ENCODE results near the gene MYCN. TPM values are rescaled to one million over a fixed set of nuclear protein-coding genes. Genes with fewer than 3 reads are reported as not detected.

MYCN gene
- total RNA-seq, 1 experiment from 2014 or later = not detected

- Histone ChIP-seq H3F3A (ENCODE audit: low read length, unreplicated experiment) (no peaks in the 10 kb centered on the region), H3K27ac (ENCODE audit: low read length) (no peak overlapping the region), H2AFZ (ENCODE audit: low read length) (no peak overlapping the region), H3K4me2 (ENCODE audit: low read length) (no peak overlapping the region), H3K9me3 (ENCODE audit: low read length) (no peaks in the 10 kb centered on the region), H3K79me2 (ENCODE audit: low read length) (no peaks in the 10 kb centered on the region), H3K27me3 (ENCODE audit: low read length) (peaks cover 13% of the 10 kb centered on the region; the same call in 1 of the 2 replicates), H3K4me3 (ENCODE audit: low read length) (no peak overlapping the region), H3K4me1 (ENCODE audit: insufficient read depth, low read length) (no peaks in the 10 kb centered on the region), H3K9me2 (replicated peaks; ENCODE audit: low read length) (no peaks in the 10 kb centered on the region), H3K9ac (ENCODE audit: low read length) (no peak overlapping the region), H4K20me1 (ENCODE audit: low read length) (no peaks in the 10 kb centered on the region), H3K36me3 (ENCODE audit: low read depth, low read length) (no peaks in the 10 kb centered on the region)
- TF ChIP-seq, protein P1, sequence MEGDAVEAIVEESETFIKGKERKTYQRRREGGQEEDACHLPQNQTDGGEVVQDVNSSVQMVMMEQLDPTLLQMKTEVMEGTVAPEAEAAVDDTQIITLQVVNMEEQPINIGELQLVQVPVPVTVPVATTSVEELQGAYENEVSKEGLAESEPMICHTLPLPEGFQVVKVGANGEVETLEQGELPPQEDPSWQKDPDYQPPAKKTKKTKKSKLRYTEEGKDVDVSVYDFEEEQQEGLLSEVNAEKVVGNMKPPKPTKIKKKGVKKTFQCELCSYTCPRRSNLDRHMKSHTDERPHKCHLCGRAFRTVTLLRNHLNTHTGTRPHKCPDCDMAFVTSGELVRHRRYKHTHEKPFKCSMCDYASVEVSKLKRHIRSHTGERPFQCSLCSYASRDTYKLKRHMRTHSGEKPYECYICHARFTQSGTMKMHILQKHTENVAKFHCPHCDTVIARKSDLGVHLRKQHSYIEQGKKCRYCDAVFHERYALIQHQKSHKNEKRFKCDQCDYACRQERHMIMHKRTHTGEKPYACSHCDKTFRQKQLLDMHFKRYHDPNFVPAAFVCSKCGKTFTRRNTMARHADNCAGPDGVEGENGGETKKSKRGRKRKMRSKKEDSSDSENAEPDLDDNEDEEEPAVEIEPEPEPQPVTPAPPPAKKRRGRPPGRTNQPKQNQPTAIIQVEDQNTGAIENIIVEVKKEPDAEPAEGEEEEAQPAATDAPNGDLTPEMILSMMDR (conservative IDR thresholded peaks at IDR 0.05; ENCODE audit: low read depth, low read length) = no peak
- TF ChIP-seq EZH2phosphoT487 (IDR thresholded peaks at IDR 0.05; ENCODE audit: borderline replicate concordance, low read length) (no peak), EZH2 (IDR thresholded peaks at IDR 0.05; ENCODE audit: low read length, unreplicated experiment) (no peak)
- intact Hi-C loops (cut with micrococcal nuclease) = no loop called here
- ATAC-seq (no peak), DNase-seq (no peak)
- no TSS peak for BruUV-seq (replicated peaks)
- ChIA-PET POLR2A (ENCODE audit: unreplicated experiment) (no interaction called here), CTCF (no interaction called here)
These were observed 41.3 kb downstream of the MYCN start for GRCh38 chr2:15981646-15982045.

- intact Hi-C loops (cut with micrococcal nuclease) = no loop called here
These were observed 42.1 kb downstream of the MYCN start for GRCh38 chr2:15982285-15983044.

More at GRCh38 chr2:15982285-15983044, 42.1 kb downstream of the MYCN start:
- ChIA-PET POLR2A (ENCODE audit: unreplicated experiment) (no interaction called here), CTCF (no interaction called here)
- Histone ChIP-seq H2AFZ (ENCODE audit: low read length) (no peak overlapping the region), H3K36me3 (ENCODE audit: low read depth, low read length) (no peaks in the 10 kb centered on the region), H3K9me2 (replicated peaks; ENCODE audit: low read length) (no peaks in the 10 kb centered on the region), H3K4me2 (ENCODE audit: low read length) (no peak overlapping the region), H3F3A (ENCODE audit: low read length, unreplicated experiment) (no peaks in the 10 kb centered on the region), H3K4me1 (ENCODE audit: insufficient read depth, low read length) (no peaks in the 10 kb centered on the region), H3K9ac (ENCODE audit: low read length) (no peak overlapping the region), H3K27me3 (ENCODE audit: low read length) (peaks cover 13% of the 10 kb centered on the region; the same call in 1 of the 2 replicates), H3K9me3 (ENCODE audit: low read length) (no peaks in the 10 kb centered on the region), H3K27ac (ENCODE audit: low read length) (no peak overlapping the region), H4K20me1 (ENCODE audit: low read length) (no peaks in the 10 kb centered on the region), H3K79me2 (ENCODE audit: low read length) (no peaks in the 10 kb centered on the region), H3K4me3 (ENCODE audit: low read length) (no peak overlapping the region)
- no TSS peak for BruUV-seq (replicated peaks)
- DNase-seq (no peak), ATAC-seq (no peak)
- TF ChIP-seq, protein P1 (conservative IDR thresholded peaks at IDR 0.05; ENCODE audit: low read depth, low read length) = no peak
- TF ChIP-seq EZH2 (IDR thresholded peaks at IDR 0.05; ENCODE audit: low read length, unreplicated experiment) (no peak), EZH2phosphoT487 (IDR thresholded peaks at IDR 0.05; ENCODE audit: borderline replicate concordance, low read length) (no peak)

All from PC-3 (cell line).